CD4-positive, alpha-beta T cell treated with Interleukin-17A for 1 hour (primary cell): ENCODE measurements around the gene GNG11.

Source experiments
- DNase-seq: peaks from one replicate; pipeline ENCODE4 v3.0.0-alpha.2; 2020

GNG11 gene

DNA sequence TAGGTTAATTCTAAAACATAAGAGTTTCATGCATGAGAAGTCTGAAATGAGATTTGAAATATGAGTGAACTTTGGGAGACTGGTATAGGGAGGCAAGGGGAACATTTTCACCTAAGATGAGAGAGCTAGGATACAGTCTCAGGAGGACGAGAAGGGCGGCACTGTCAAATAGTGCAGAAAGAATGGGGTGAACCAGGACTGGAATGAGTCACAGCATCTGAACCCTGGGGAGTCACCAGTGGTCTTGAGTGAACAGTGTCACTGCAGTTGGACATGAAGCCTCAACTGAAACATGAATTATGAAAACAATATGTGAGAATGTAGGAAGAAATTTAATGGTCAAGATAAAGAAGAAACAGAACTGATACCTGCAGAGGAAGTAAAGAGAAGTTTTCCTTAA is 33.8 kb downstream of the GNG11 start:
- DNase-seq = no peak

DNA sequence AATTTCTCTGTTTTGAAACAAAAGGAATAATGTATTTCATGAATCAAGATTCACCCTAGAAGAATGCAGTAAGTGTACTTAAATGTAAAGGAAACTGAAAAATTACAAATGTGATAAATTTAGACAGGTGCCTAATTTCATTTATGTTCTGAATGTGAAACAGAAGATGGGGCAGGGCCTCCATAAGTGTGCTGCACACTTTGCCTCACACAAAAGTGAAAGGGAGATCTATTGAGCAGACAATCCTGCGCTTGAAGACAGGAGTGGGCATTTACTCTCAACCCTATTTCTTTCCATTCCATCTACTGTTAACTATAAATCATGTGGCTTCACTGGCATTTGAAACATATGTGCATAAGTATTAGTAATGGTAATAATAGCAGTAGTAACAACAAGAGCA is 36.2 kb downstream of the GNG11 start:
- DNase-seq = no peak

DNA sequence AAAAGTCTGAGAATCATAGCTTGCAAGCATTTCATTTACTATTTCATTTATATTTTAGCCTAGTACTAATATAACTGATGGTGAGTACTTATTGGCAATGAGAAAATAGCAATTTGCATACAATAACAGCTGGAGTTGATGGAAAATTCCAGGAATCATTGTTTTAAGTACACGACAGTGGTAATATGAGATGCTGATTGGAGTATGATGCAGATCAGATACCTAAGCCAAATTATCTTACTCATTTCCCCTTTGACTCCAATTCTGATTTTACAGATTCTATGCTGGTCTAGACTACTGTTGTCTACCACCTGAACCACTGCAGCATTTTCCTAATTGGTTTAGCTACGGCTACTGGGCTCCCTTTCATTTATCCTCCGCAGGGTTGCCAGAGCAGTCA is 36.7 kb downstream of the GNG11 start:
- DNase-seq = no peak

DNA sequence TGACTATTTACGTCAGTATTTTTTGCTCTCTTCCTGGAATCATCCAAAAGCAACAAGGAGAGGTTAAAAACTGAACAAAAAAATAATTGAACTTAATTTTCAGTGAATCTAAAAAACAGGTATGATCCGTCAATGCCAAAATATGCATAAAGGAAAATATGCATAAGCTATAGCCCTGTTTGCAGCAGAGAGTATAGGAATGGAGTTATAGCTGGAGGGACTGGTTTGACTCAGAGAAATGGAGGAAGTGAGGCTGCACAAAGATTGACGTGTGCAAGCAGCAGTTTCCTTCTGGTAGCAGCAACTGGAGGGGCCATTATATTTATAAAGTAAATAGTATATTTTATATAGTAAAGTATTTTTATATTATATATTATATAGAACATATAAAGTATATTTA is 37.1 kb downstream of the GNG11 start:
- no peak for DNase-seq

DNA sequence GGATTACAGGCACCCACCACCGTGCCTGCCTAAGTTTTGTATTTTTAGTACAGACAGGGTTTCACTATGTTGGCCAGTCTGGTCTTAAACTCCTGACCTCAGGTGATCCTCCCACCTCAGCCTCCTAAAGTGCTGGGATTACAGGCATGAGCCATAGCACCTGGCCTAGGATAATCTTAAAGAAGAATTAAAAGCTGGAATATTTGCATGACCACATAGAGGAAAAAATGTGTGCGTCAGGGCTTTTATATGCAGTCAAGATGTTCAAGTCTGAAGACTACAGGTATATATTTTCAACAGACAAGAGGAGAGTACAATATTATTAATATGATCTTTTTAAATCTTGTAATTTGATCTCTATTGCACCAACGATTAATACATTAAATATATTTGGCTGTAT is 39.5 kb downstream of the GNG11 start:
- no peak for DNase-seq

DNA sequence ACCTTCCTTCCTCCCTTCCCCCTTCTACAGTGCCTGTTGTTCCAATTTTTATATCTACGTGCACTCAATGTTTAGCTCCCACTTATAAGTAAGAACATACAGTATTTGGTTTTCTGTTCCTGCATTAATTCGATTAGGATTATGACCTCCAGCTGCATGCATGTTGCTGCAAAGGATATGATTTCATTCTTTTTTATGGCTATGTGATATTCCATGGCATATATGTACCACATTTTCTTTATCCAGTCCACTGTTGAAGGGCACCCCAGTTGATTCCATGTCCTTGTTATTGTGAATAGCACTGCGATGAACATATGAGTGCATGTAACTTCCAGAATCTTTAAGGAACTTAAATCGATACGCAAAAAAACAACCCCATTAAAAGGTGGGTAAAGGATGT is 42.7 kb downstream of the GNG11 start:
- DNase-seq = no peak

DNA sequence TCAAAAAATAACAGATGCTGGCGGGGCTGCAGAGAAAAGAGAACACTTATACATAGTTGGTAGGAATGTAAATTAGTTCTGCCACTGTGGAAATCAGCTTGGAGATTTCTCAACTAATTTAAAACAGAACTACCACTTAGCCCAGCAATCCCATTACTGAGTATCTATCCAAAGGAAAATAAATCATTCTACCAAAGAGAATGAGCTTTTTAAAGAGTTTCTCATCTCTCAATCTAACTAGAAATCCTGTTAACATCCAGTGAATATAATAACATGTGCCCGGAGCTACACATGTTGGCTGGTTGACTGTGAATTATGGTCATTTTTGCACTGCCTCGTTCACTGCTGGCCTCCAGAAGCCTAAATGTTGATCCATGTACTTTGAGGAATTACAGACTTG is 43.3 kb downstream of the GNG11 start:
- DNase-seq = no peak

DNA sequence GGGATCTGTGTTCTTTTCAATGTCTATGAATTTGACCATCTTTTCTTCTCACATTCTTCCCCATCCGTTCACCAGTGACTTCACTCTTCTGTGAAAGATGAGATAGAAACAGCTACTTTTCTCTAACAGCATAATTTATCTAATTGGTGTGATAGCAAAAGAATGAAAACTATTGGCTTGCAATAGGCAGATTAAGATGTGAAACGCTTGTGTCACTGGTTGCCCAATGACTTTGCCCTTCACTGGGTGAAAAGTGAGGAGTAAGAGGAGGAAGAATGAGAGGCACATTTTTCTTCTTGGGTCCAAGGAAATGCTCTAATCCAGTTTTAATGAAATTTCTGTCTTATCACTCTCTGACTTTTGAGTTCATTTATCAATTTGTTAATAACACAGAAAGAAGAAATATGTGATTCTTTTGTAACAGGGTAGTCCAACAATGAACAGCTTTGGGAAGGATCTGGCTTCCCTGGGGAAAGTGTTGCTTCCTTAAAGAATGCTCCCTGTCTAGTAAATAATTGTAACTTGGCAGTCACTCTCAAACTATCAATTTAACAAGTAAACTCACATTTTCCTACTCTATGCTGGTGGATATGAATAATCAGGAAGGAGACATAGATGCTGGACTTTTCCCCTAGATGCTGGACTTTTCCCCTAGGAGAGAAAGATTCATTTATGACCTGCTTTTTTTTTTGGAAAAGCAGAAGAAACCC is 47.5 kb downstream of the GNG11 start:
- DNase-seq = no peak

DNA sequence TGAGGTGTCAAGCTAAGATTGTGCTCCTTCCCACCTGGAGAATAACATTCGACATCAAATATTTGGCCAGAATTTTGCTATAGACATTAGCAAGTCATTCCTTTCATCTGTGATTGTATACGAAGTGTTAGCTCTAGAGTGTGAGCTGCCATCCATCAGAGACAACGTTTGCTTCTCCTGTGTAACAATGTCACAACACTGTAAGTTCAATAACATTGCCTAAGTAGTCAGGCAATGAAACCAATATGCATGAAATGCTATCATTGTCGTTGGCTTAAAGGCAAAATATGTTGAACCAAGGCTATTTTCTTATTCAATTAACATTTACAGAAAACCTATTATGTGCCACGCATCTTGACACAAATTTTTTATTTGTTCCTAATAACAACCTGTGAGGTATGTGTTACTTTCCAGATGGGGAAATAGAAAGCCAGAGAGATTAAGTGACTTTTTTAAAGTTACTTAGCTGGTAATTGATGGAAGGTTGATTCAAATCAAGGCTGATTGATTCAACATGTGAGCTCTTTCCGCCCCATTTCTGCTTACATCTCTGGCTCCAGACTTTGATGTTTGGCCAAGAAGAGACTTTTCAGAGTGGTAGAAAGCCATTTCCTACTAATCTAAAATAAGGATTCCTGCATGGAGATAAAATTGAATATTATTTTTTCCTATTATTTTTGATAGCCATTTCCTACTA is 50.6 kb downstream of the GNG11 start:
- DNase-seq = no peak

DNA sequence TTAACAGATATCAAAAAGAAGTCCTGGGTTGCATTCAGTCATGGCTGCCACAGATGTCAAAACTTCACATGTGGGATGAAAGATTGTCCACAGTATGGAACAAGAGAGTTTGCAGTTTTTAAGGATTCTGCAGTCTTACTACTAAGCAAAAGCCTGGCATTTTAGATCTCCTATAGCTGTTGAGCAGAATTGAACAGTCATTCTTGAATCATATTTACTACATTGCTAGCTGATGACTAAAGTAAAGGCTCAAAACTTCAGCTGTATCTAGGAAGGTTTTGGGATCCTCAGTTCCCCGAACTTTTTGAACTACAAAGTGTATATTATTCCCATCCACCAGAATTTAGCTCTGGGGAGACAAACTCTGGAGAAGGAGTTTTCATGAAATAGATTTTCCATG is 51.6 kb downstream of the GNG11 start:
- DNase-seq = no peak

DNA sequence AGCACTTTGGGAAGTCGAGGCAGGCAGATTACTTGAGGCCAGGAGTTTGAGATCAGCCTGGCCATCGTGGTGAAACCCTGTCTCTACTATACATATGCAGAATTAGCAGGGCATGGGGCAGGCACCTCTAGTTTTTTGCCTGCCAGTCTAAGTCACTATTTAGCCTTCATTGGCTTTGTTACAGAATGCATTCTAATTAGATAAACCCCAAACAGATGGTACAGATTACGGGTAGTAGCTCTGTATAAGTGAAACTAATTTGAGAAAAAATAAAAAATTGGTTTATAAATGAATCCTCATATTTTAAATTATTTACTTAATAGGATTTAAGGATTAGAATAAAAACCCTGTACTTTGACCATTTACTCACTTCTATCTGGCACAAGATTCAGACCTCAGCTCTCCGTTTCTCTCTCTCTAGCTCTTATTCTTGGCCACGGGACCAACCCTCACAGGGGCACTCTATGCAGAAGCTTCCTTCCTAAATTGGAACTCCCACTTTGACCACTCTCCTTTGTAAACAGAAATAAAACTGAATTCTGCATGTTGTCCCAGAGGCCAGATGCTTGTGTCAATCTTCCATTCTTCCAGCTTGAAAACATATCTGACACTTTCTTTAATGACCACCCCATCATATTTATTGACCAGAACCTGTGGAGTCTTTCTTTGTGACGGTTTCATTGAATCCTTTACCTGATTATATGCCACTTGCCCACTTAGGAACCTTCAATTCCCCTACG is 55.8 kb downstream of the GNG11 start:
- DNase-seq = no peak
